ENCODE data around the gene CBX4. TPM values are rescaled to one million over a fixed set of nuclear protein-coding genes. Genes with fewer than 3 reads are reported as not detected.

Gene CBX4
- total and polyA plus RNA-seq, 3 donors from 2014 or later, result 11.5 to 35.9 (median 23.5) TPM

DNA sequence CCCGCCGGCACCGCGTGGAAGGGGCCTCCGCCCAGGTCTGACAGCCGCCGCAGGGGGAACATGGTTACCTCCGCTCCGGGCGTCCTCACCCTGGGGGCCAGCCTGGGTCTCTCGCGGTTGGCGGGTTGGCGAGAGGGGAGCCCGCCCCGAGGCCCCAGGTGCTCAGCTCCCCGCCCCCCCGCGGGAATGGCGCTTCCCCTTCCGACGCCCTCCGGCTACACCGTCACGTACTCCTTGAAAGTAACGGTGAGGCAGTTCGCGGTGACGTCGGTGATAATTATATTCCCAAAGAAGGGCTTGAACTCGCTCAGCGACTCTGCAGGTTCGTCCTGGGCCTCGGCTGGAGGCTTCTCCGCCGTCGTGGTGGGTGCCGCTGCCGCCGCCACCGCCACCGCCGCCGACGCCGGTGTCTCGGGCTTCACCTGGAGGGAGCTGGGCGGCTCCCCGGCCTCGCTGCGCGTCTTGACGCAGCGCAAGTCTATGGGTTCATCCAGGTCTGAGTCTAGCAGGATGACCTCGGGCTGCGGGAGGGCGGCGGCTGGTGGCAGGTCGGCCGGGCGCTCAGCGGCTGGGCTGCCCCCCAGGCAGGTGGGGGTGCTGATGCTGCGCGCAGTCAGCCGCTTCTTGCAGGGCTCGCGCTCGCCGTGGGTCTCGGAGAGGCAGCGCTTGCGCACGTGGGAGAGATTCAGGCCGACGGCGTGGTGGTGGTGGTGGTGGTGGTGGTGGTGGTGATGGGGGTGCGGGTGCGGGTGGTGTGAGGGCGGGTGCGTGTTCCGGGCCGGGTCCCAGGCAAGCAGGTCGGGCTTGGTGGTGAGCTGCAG is 5.3 kb downstream of the CBX4 start:
- Histone ChIP-seq H3K9me3 (no peaks in the 10 kb centered on the region), H3K4me1 (peaks cover 42% of the 10 kb centered on the region), H3K27ac (no peak overlapping the region), H3K27me3 (no peaks in the 10 kb centered on the region), H3K4me3 (peak overlapping the region in 1 of 2 donors; percentile 8), H3K36me3 (ENCODE audit: low read depth, missing control alignments) (no peaks in the 10 kb centered on the region)
- DNase-seq, result no peak
- 73 to 87% methylated on average over 52 to 79 of the region's 83 CpGs for WGBS, 2 donors
- TF ChIP-seq, protein P1, sequence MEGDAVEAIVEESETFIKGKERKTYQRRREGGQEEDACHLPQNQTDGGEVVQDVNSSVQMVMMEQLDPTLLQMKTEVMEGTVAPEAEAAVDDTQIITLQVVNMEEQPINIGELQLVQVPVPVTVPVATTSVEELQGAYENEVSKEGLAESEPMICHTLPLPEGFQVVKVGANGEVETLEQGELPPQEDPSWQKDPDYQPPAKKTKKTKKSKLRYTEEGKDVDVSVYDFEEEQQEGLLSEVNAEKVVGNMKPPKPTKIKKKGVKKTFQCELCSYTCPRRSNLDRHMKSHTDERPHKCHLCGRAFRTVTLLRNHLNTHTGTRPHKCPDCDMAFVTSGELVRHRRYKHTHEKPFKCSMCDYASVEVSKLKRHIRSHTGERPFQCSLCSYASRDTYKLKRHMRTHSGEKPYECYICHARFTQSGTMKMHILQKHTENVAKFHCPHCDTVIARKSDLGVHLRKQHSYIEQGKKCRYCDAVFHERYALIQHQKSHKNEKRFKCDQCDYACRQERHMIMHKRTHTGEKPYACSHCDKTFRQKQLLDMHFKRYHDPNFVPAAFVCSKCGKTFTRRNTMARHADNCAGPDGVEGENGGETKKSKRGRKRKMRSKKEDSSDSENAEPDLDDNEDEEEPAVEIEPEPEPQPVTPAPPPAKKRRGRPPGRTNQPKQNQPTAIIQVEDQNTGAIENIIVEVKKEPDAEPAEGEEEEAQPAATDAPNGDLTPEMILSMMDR (IDR thresholded peaks at IDR 0.05), result no peak
- no peak for TF ChIP-seq POLR2A (IDR thresholded peaks at IDR 0.05)
- intact Hi-C loops (cut with DNase I; ENCODE audit: low total_unique reads), result no loop called here

DNA sequence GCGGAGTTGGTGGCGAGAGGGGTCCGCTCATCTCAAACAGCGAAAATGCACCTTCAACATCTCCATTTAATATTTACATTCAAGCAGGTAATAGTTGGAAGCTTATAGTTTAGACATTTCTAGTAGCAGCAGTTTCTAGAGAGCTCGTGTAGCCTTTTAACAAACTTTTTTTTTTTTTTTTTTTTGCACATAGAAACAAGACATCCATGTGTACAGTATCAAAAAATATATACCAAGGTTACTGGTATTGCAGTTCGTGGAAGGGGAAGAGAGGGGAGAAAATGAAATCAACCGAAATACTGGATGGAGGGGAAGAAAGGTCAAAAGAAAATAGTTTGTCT is 6.2 kb downstream of the CBX4 start:
- DNase-seq, result no peak
- no peaks in the 10 kb centered on the region for H3K36me3 ChIP-seq (ENCODE audit: low read depth, missing control alignments)
- no peaks in the 10 kb centered on the region for H3K27me3 ChIP-seq
- H3K4me3 ChIP-seq, result no peak overlapping the region
- H3K27ac ChIP-seq, result no peak overlapping the region
- H3K4me1 ChIP-seq, result peaks cover 42% of the 10 kb centered on the region
- no peaks in the 10 kb centered on the region for H3K9me3 ChIP-seq
- no peak for TF ChIP-seq POLR2A (IDR thresholded peaks at IDR 0.05)
- TF ChIP-seq, protein P1 (IDR thresholded peaks at IDR 0.05), result no peak
- intact Hi-C loops (cut with DNase I; ENCODE audit: low total_unique reads), result no loop called here
- WGBS, 2 donors, result 43 to 63% methylated on average over 7 of the region's 7 CpGs

DNA sequence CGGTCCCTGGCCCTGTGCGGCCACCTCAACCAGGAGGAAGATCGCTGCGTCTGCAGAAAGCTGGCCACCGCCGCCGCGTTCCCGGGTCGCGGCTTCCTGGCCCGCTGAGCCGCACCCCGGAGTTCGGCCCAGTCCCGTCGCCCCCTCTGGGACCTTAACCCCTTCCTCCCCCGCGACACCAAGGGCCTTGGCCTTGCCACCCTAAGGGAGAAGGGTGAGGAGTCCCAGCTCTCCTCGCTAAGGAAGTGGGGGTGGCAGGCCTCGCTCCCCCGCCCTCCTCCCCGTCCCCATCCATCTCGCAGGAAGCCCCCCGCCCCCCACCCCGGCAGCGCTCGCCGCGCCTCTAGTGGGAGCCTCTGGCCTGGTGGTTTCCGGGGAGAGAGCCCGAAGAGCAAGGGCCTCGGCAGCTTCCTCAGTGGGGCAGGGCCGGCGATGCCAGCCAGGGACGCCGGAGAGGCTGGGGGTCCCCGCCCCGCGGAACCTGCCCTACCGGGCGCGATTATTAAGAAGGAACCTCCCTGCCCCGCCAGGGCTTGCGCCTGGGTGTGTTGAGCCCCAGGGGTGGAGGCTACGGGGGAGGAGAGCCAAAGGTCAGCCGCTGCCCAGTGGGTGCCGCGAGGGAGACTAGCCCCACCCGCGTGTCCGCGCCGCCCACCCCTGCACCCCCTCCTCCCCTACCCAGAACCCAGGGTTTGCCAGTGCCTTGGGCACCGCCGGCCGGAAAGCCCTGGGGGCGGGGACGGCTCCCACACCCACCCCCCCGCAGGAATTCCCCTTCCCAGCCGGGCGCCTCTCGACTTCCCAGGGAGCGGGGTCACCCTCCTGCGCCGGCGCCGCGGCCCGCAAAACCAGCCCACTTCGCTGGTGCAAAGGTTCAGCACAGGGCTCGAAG is 6.8 kb downstream of the CBX4 start:
- Histone ChIP-seq H3K4me3 (peak overlapping the region in 1 of 2 donors; percentile 44), H3K4me1 (peaks cover 36% of the 10 kb centered on the region), H3K27me3 (no peaks in the 10 kb centered on the region), H3K27ac (peak overlapping the region; percentile 46 to 71), H3K36me3 (ENCODE audit: low read depth, missing control alignments) (no peaks in the 10 kb centered on the region), H3K9me3 (no peaks in the 10 kb centered on the region)
- WGBS, 2 donors, result 20 to 21% methylated on average over 14 to 64 of the region's 72 CpGs
- intact Hi-C loops (cut with DNase I; ENCODE audit: low total_unique reads), result no loop called here
- TF ChIP-seq, protein P1 (IDR thresholded peaks at IDR 0.05), result no peak
- TF ChIP-seq POLR2A (IDR thresholded peaks at IDR 0.05), result no peak
- no peak for DNase-seq

DNA sequence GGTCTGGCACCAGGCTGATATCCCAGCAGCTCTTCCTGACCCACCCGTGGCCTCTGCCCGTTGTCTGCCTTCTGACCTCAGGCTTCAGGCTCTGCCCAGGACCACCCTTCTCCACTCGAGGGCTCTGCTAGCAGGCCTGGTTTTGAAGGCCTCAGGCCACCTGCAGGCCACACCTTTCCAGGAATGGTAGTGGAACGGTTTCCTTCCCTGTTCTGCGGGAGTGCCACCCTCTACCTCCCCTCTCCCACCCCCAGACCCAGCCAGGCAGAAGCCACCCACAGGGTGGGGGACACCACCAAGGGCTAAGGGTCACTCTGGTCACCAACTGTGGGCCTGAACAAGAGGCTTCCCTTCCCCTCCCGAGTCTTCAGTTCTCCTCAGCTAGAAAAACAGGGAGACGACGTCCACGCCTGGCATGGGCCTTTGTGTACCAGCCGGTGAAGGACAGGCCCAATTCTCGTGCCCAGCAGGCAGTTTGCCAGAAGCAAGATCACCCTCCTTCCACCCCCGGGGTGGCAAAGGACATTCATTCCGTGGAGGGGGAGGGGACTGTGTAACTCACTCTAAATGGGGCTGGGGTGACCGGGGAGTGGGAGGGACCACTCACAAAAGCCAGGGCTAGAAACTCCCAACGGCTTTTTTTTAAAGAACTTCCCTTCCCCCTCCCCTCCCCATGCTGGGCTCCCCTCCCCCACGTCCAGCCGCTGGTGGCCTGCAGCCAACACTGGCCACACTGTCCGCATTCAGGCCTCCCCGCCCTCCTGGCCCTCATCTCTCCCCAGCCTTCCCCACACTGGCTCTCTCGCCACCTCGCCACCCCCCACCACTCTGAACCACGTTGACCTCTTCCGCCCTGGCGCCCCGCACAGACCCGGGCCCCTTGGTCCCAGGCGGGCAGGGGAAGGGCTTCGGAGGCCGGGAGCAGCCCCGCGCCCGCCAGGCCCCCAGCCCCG is 7.7 kb downstream of the CBX4 start:
- TF ChIP-seq, protein P1 (IDR thresholded peaks at IDR 0.05), result no peak
- no peak for TF ChIP-seq POLR2A (IDR thresholded peaks at IDR 0.05)
- Histone ChIP-seq H3K27me3 (no peaks in the 10 kb centered on the region), H3K36me3 (ENCODE audit: low read depth, missing control alignments) (no peaks in the 10 kb centered on the region), H3K4me1 (peaks cover 27% of the 10 kb centered on the region), H3K4me3 (peak overlapping the region in 1 of 2 donors; percentile 44), H3K9me3 (no peaks in the 10 kb centered on the region), H3K27ac (peak overlapping the region; percentile 46 to 71)
- DNase-seq, result peak; percentile 88
- intact Hi-C loops (cut with DNase I; ENCODE audit: low total_unique reads), result no loop called here
- 22 to 32% methylated on average over 25 to 33 of the region's 33 CpGs for WGBS, 2 donors
